PC-9 (cell line): ENCODE measurements around the gene MYO1G.

Experiments
- EZH2 ChIP-seq: fragments of 200-600 bp; sonication (generic); IDR thresholded peaks from 2 replicates; pipeline ENCODE4 v1.8.0; 2017; ENCODE audit warnings: antibody characterized with exemption, low read depth
- TF ChIP-seq, protein P1 (sequence below): fragments of 200-600 bp; sonication (generic); conservative IDR thresholded peaks from 2 replicates; pipeline ENCODE4 v1.6.1; 2017; ENCODE audit warnings: mixed run types, antibody characterized with exemption, mild to moderate bottlenecking, moderate library complexity

DNA sequence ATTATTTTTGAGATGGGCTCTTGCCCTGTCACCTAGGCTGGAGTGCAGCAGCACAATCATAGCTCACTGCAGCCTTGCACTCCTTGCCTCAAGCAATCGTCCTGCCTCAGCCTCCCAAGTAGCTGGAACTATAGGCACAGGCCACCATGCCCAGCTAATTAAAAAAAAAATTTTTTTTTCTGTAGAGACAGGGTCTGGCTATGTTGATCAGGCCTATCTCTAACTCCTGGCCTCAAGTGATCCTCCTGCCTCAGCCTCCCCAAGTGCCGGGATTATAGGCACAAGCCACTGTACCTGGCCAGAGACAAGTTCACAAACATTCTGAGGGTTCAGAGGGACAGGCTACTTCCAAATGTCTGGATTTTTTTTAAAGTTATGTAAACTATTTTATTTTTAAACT, 61.4 kb downstream of the MYO1G start:
- TF ChIP-seq, protein P1, sequence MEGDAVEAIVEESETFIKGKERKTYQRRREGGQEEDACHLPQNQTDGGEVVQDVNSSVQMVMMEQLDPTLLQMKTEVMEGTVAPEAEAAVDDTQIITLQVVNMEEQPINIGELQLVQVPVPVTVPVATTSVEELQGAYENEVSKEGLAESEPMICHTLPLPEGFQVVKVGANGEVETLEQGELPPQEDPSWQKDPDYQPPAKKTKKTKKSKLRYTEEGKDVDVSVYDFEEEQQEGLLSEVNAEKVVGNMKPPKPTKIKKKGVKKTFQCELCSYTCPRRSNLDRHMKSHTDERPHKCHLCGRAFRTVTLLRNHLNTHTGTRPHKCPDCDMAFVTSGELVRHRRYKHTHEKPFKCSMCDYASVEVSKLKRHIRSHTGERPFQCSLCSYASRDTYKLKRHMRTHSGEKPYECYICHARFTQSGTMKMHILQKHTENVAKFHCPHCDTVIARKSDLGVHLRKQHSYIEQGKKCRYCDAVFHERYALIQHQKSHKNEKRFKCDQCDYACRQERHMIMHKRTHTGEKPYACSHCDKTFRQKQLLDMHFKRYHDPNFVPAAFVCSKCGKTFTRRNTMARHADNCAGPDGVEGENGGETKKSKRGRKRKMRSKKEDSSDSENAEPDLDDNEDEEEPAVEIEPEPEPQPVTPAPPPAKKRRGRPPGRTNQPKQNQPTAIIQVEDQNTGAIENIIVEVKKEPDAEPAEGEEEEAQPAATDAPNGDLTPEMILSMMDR: no peak
- TF ChIP-seq EZH2: no peak
